ENCODE measurements around the gene SKA2. TPM values are rescaled to one million over a fixed set of nuclear protein-coding genes. Genes with fewer than 3 reads are reported as not detected.

The SKA2 gene
- total and polyA plus RNA-seq, 2 experiments from 2014 or later: 50.5 to 140 TPM

GRCh38 chr17:59131131-59131530 lies 23.9 kb downstream of the SKA2 start:
- Histone ChIP-seq H3K4me2 (no peak overlapping the region), H3K27me3 (ENCODE audit: insufficient read depth) (no peaks in the 10 kb centered on the region), H2AFZ (no peak overlapping the region), H3K36me3 (ENCODE audit: insufficient read depth) (peaks cover 12% of the 10 kb centered on the region), H3K27ac (ENCODE audit: low read depth) (no peak overlapping the region), H3K4me3 (no peak overlapping the region), H3K9me2 (ENCODE audit: insufficient read depth) (no peaks in the 10 kb centered on the region), H4K20me1 (replicated peaks; ENCODE audit: insufficient read depth) (peaks cover 28% of the 10 kb centered on the region), H3K79me2 (replicated peaks; ENCODE audit: insufficient read depth) (peaks cover 80% of the 10 kb centered on the region), H3F3A (replicated peaks; ENCODE audit: low read depth) (no peaks in the 10 kb centered on the region), H3K4me1 (ENCODE audit: insufficient read depth) (no peaks in the 10 kb centered on the region)
- Mint-ChIP-seq H3K27me3 (ENCODE audit: insufficient read depth, low read depth, poor library complexity) (no peaks in the 10 kb centered on the region), H3K4me3 (no peak overlapping the region), H3K36me3 (ENCODE audit: low read depth) (peaks cover 29% of the 10 kb centered on the region), H3K27ac (no peak overlapping the region), H3K4me1 (no peaks in the 10 kb centered on the region), H3K9me3 (no peaks in the 10 kb centered on the region)
- ATAC-seq: no peak
- TF ChIP-seq, protein P1, sequence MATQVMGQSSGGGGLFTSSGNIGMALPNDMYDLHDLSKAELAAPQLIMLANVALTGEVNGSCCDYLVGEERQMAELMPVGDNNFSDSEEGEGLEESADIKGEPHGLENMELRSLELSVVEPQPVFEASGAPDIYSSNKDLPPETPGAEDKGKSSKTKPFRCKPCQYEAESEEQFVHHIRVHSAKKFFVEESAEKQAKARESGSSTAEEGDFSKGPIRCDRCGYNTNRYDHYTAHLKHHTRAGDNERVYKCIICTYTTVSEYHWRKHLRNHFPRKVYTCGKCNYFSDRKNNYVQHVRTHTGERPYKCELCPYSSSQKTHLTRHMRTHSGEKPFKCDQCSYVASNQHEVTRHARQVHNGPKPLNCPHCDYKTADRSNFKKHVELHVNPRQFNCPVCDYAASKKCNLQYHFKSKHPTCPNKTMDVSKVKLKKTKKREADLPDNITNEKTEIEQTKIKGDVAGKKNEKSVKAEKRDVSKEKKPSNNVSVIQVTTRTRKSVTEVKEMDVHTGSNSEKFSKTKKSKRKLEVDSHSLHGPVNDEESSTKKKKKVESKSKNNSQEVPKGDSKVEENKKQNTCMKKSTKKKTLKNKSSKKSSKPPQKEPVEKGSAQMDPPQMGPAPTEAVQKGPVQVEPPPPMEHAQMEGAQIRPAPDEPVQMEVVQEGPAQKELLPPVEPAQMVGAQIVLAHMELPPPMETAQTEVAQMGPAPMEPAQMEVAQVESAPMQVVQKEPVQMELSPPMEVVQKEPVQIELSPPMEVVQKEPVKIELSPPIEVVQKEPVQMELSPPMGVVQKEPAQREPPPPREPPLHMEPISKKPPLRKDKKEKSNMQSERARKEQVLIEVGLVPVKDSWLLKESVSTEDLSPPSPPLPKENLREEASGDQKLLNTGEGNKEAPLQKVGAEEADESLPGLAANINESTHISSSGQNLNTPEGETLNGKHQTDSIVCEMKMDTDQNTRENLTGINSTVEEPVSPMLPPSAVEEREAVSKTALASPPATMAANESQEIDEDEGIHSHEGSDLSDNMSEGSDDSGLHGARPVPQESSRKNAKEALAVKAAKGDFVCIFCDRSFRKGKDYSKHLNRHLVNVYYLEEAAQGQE (IDR thresholded peaks at IDR 0.05; ENCODE audit: unreplicated experiment): no peak
- TF ChIP-seq JUNB (IDR thresholded peaks at IDR 0.05; ENCODE audit: unreplicated experiment) (no peak), NANOG (IDR thresholded peaks at IDR 0.05; ENCODE audit: borderline replicate concordance) (no peak), STAT1 (IDR thresholded peaks at IDR 0.05; ENCODE audit: unreplicated experiment) (no peak), CREB1 (CRISPR knock-in tag; IDR thresholded peaks at IDR 0.05; ENCODE audit: low read depth) (no peak), CTCF (conservative IDR thresholded peaks at IDR 0.05; ENCODE audit: low read depth in 2 of 2) (no peak), POLR2AphosphoS5 (IDR thresholded peaks at IDR 0.05; ENCODE audit: low read depth) (no peak), EZH2 (IDR thresholded peaks at IDR 0.05; ENCODE audit: low read depth, unreplicated experiment) (no peak), EZH2phosphoT487 (IDR thresholded peaks at IDR 0.05; ENCODE audit: unreplicated experiment) (no peak), ZNF331 (CRISPR knock-in tag; IDR thresholded peaks at IDR 0.05; ENCODE audit: low read depth) (no peak), ZNF114 (CRISPR knock-in tag; IDR thresholded peaks at IDR 0.05) (no peak)
- TF ChIP-seq, protein P2, sequence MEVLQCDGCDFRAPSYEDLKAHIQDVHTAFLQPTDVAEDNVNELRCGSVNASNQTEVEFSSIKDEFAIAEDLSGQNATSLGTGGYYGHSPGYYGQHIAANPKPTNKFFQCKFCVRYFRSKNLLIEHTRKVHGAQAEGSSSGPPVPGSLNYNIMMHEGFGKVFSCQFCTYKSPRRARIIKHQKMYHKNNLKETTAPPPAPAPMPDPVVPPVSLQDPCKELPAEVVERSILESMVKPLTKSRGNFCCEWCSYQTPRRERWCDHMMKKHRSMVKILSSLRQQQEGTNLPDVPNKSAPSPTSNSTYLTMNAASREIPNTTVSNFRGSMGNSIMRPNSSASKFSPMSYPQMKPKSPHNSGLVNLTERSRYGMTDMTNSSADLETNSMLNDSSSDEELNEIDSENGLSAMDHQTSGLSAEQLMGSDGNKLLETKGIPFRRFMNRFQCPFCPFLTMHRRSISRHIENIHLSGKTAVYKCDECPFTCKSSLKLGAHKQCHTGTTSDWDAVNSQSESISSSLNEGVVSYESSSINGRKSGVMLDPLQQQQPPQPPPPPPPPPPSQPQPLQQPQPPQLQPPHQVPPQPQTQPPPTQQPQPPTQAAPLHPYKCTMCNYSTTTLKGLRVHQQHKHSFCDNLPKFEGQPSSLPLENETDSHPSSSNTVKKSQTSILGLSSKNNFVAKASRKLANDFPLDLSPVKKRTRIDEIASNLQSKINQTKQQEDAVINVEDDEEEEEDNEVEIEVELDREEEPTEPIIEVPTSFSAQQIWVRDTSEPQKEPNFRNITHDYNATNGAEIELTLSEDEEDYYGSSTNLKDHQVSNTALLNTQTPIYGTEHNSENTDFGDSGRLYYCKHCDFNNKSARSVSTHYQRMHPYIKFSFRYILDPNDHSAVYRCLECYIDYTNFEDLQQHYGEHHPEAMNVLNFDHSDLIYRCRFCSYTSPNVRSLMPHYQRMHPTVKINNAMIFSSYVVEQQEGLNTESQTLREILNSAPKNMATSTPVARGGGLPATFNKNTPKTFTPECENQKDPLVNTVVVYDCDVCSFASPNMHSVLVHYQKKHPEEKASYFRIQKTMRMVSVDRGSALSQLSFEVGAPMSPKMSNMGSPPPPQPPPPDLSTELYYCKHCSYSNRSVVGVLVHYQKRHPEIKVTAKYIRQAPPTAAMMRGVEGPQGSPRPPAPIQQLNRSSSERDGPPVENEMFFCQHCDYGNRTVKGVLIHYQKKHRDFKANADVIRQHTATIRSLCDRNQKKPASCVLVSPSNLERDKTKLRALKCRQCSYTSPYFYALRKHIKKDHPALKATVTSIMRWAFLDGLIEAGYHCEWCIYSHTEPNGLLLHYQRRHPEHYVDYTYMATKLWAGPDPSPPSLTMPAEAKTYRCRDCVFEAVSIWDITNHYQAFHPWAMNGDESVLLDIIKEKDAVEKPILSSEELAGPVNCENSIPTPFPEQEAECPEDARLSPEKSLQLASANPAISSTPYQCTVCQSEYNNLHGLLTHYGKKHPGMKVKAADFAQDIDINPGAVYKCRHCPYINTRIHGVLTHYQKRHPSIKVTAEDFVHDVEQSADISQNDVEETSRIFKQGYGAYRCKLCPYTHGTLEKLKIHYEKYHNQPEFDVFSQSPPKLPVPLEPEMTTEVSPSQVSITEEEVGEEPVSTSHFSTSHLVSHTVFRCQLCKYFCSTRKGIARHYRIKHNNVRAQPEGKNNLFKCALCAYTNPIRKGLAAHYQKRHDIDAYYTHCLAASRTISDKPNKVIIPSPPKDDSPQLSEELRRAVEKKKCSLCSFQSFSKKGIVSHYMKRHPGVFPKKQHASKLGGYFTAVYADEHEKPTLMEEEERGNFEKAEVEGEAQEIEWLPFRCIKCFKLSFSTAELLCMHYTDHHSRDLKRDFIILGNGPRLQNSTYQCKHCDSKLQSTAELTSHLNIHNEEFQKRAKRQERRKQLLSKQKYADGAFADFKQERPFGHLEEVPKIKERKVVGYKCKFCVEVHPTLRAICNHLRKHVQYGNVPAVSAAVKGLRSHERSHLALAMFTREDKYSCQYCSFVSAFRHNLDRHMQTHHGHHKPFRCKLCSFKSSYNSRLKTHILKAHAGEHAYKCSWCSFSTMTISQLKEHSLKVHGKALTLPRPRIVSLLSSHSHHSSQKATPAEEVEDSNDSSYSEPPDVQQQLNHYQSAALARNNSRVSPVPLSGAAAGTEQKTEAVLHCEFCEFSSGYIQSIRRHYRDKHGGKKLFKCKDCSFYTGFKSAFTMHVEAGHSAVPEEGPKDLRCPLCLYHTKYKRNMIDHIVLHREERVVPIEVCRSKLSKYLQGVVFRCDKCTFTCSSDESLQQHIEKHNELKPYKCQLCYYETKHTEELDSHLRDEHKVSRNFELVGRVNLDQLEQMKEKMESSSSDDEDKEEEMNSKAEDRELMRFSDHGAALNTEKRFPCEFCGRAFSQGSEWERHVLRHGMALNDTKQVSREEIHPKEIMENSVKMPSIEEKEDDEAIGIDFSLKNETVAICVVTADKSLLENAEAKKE (CRISPR knock-in tag; IDR thresholded peaks at IDR 0.05): no peak
- TF ChIP-seq, protein P3, sequence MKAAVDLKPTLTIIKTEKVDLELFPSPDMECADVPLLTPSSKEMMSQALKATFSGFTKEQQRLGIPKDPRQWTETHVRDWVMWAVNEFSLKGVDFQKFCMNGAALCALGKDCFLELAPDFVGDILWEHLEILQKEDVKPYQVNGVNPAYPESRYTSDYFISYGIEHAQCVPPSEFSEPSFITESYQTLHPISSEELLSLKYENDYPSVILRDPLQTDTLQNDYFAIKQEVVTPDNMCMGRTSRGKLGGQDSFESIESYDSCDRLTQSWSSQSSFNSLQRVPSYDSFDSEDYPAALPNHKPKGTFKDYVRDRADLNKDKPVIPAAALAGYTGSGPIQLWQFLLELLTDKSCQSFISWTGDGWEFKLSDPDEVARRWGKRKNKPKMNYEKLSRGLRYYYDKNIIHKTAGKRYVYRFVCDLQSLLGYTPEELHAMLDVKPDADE (IDR thresholded peaks at IDR 0.05): no peak
- no peak for DNase-seq (ENCODE audit: low spot score)

Measured in GM23338 (cell line).